LNCaP clone FGC (cell line): Measurements from ENCODE around the gene ACOX3.
A peak's percentile ranks its signal among the peaks of the same experiment; 100 is the strongest.

ENCODE experiments used
- DNase-seq: peaks from one replicate; pipeline ENCODE4 v3.0.0-alpha.2; 2011; ENCODE audit warnings: low read depth
- H3K4me3 ChIP-seq: 2 replicates; pipeline ENCODE4 v1.5.1; 2011; ENCODE audit warnings: mild to moderate bottlenecking, low read depth, low read length, control low read depth
- CTCF ChIP-seq: IDR thresholded peaks from 2 replicates; pipeline ENCODE4 v1.5.1; 2012; ENCODE audit warnings: mild to moderate bottlenecking; ENCODE audit not compliant: control insufficient read depth, insufficient read depth; ENCODE audit errors: extremely low read depth

The ACOX3 gene

GRCh38 chr4:8434251-8435073 is 6.1 kb downstream of the ACOX3 start:
- peak overlapping the region; percentile 31 for H3K4me3 ChIP-seq
- peak; percentile 69 for DNase-seq
- TF ChIP-seq CTCF: no peak

- TF ChIP-seq CTCF: no peak
- no peak for DNase-seq
Measured at GRCh38 chr4:8433136-8433535, 7.4 kb downstream of the ACOX3 start.

GRCh38 chr4:8431553-8431952 is 9.0 kb downstream of the ACOX3 start:
- TF ChIP-seq CTCF: no peak
- DNase-seq: no peak
- H3K4me3 ChIP-seq: no peak overlapping the region

More at GRCh38 chr4:8433136-8433535, 7.4 kb downstream of the ACOX3 start:
- no peak overlapping the region for H3K4me3 ChIP-seq

- H3K4me3 ChIP-seq: peak overlapping the region; percentile 88
- DNase-seq: peak; percentile 62
- TF ChIP-seq CTCF: peak; percentile 14; the same call in 1 of the 2 replicates
Measured at GRCh38 chr4:8428288-8429097, 12.0 kb downstream of the ACOX3 start.

- DNase-seq: peak; percentile 62
- no peak for TF ChIP-seq CTCF
- H3K4me3 ChIP-seq: peak overlapping the region; percentile 88
Measured at GRCh38 chr4:8427761-8428287, 12.7 kb downstream of the ACOX3 start.

GRCh38 chr4:8427262-8427661 is 13.3 kb downstream of the ACOX3 start:
- DNase-seq: no peak
- H3K4me3 ChIP-seq: peak overlapping the region; percentile 88
- TF ChIP-seq CTCF: no peak
